SW480 (cell line): ENCODE results near the gene ELAVL1.
A peak's percentile ranks its signal among the peaks of the same experiment; 100 is the strongest.
"Not testable (repeated sequence)": the region's sequence is repeated elsewhere in the genome, so short reads cannot be mapped to it uniquely, and the experiment has no call there.

Source experiments
- DNase-seq: peaks from one replicate; pipeline ENCODE4 v3.0.0-alpha.2; 2016; ENCODE audit warnings: low spot score

ELAVL1 gene

DNA sequence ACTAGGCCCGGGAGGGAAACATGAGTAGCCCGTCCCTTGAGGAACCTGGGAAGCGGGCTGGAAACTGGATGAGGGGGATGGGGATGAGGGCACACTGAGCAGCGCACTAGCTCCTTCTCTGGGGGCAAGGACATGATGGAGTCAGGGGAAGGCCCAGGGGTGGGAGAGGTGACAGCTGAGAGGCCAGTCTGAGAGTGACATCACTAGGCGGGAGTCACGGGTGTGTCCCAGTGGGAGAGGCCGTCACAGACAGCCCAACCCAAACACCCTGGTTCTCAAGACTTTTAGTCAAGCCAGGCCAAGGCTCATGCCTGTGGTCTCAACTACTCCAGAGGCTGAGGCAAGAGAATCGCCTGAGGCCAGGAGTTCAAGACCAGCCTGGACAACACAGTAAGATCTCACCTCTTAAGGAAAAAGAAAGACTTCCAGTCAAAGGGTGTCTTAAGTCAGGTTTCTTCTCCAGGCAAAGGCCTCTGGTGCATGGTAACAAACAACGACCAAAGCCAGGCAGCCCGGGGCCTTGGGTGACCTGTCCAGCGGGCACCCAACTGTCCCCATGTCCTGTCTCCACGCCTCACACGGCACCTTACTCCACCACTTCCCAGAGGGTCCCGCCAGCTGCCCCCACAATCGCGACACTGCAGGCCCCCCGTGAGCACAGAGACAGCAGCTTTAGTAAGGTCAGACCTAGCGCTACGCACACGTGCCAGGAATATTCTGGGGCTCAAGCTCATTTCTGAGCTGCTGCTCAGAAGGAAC is 36.5 kb downstream of the ELAVL1 start:
- no peak for DNase-seq

GRCh38 chr19:7968008-7968795 is 37.2 kb downstream of the ELAVL1 start:
- DNase-seq: no peak

DNA sequence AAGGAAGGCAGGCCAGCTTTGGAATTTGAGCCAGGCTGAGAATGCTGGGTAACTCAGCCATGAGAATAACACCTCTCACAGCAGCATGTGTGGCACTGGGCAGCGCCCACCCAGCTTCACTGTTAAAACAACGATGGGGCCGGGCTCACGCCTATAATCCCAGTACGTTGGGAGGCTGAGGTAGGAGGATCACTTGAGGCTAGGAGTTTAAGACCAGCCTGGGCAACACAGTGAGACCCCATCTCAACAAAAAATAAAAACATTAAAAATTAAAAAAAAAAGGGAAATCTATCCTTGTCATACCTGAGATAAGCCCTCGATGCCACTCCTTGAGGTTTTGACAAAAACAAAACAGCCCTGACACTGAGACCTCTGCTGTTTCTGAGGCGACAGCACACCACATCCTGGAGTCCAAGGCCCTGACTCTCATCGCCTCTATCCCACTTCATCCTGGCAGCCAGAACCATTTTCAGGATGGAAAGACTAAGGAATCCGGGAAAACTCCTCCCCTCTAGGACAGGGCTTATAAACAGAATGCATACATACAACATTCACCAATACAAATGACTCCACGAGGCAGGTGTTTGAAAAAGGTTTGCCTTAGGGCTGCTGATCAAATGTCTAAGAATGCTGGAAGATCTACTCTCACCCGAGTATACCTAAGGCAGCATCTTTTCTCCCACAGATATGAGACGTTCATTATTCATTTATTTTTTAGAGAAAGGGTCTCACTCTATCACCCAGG is 39.3 kb downstream of the ELAVL1 start:
- DNase-seq: no peak

GRCh38 chr19:7965259-7965841 is 40.1 kb downstream of the ELAVL1 start:
- no peak for DNase-seq

DNA sequence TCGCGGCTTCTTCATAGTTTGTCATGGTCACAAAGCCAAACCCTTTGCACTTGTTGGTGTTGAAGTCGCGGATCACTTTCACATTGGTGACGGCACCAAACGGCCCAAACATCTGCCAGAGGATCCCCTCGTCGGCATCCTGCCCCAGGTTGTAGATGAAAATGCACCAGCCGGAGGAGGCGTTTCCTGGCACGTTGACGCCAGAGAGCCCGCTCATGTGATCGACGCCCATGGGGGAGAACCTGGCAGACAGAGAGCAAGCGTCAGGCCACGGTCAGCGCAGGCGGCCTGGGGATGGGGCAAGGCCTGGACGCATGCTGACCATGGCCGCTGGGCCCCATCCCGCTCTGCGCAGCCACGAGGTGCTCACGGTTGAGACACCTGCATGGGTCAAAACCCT is 41.9 kb downstream of the ELAVL1 start:
- DNase-seq: no peak

DNA sequence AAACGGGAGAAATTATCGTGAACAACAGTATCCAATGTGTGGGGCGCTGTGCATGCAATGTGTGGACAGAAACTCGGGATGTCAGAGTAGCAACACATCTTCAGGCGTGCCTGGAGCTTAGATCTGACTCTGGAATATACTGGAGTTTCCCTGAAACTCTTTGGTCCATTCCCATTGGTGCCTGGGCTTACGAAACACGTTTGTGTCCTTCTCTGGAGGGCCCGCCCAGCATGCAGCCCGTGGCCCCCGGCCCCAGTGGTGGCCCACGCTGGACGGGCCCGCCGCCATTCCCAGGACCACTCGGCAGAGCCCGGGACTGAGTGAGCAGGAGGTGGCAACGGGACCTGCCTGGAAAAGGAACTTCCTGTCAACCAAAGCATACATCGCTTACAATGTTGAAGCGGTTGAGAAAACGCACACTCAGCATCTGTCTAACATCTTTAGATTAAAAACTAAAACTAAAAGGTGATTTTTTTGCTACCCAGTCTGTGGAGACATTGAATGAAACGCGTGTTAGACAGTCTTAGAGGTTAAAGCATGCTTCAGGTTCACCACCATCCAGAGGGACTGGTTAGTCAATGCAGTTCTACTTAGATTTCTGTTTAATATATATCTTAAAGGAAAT is 42.7 kb downstream of the ELAVL1 start:
- no peak for DNase-seq

DNA sequence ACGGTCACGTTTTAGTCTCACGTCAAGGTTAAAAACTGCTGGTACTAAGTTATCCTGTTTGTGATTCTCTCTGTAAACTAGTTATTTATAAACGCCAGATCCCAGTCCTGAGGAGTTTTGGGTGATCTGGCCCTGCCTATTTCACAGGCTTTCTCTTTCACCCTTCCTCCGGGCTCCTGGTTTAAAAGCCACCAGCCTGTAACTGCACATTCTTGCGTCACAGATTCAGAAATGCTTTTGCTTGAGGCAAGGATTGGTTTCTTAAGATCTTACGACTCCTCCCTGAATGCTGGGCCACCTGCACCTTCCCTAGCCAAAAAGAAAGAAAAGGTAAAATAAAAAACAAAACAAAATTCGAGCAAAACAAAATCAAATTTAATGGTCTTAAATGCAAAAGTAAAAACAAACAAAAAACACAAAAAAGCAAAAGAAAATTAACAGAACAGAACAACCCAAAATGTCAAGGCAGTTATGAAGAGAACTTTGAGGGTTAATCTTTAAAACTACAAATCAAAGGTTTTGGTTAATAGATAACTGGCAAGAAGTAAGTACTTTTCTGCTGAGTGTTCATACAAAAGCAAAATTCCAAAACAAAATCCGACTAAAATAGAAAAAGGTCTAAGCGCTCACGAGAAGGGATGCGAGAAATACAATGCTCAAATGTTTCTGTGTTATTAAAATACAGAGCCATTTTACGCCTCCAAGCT is 43.4 kb downstream of the ELAVL1 start:
- no peak for DNase-seq

- not testable (repeated sequence) for DNase-seq
These were observed 44.4 kb downstream of the ELAVL1 start for GRCh38 chr19:7961082-7961481.

DNA sequence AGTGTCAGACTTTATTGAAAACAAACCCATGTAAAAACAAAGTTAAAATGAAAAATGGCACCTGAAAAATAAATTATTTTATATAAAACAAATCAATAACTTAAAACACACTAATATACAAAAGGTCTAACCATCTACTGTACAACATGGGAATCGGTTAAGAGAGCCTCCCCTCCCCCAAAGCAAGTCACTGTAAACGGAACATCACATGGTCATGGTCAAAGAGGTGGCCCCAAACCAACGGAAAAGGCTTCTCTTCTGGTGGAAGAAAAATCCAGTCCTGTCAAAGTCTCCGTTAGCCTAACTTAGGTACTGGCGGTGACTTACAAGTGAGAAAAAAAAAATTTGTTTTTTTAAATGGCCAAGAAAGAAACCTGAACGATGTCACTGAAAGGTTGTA is 46.2 kb downstream of the ELAVL1 start:
- no peak for DNase-seq

DNA sequence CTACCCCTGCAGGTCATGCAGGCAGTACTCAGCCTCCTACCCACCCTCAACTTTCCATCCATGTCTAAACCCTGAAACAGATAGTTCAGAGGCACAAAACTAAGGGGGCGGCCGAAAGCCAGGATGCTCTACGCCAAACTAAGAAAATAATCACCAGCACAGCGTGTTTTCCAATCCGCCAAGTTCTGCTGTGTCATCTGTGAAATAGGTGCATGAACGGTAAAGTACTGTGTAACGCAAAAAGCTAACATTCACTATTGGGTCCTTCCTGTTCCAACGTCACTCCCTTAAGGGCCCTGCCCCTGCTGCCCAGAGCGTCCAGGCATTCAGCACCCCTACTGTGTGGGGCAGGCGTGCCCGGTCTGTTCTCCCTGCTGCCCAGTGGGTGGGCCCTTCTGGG is 49.7 kb downstream of the ELAVL1 start:
- DNase-seq: no peak

DNA sequence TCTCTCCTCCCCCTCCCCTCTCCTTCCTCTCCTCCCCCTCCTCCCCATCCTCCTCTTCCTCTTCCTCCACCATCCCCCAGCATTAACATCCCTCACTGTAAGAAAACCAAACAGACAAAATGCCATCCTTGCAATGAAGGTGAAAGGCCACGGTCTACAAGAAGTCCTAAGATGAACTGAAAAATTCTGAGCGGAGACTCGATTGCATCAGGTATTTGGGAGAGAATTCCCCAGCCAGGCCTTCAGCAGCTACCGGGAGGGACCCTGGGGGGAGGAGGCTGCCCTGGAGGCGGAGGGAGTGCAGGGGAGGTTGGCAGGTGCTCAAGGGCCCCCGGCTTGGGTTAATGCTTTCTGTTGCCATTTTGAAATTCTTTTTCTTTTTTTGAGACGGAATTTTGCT is 51.9 kb downstream of the ELAVL1 start:
- DNase-seq: no peak

- DNase-seq: no peak
These were observed 52.4 kb downstream of the ELAVL1 start for GRCh38 chr19:7953060-7953459.

DNA sequence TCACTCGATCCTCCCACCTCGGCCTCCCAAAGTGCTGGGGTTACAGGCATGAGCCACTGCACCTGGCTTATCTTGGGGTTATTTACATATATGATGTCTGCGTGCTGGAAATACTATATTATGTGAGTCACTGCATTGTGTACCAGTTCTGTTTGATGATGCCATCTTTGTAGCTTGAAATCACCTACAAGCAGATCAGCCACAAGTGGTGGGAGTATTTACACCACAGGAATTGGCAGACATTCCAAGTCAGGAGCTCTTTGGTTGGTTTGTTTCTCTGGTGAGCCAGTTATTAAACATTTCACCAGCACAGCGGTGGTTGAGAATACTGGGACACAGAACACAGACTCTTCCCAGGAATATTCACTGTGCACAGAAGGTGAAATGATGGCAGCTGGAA is 57.5 kb downstream of the ELAVL1 start:
- peak; percentile 49 for DNase-seq

DNA sequence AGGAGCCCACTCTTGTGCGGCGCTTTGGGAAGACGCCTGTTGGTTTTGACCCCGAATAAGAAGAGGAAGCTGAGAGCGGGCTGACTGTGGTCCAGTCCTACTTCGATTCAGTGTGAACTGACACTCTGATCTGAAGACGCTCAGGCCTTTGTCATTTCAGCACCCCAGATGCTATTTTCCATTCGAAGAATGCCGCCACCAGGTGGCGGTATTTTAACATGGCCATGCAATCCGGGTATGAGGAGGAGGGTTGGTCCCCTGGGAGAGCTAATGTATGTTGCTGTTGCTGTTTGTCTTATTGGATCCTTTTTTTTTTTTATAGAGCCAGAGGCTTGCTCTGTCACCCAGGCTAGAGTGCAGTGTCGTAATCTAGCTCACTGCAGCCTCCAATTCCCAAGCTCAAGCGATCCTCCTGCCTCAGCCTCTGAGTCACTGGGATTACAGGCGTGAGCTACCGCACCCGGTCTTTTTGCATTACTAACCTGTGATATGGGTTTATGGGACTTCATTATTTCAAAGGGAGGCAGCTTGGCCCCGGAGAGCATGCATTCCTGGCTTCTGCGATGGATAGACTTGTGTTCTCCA is 61.2 kb downstream of the ELAVL1 start:
- DNase-seq: peak; percentile 90

DNA sequence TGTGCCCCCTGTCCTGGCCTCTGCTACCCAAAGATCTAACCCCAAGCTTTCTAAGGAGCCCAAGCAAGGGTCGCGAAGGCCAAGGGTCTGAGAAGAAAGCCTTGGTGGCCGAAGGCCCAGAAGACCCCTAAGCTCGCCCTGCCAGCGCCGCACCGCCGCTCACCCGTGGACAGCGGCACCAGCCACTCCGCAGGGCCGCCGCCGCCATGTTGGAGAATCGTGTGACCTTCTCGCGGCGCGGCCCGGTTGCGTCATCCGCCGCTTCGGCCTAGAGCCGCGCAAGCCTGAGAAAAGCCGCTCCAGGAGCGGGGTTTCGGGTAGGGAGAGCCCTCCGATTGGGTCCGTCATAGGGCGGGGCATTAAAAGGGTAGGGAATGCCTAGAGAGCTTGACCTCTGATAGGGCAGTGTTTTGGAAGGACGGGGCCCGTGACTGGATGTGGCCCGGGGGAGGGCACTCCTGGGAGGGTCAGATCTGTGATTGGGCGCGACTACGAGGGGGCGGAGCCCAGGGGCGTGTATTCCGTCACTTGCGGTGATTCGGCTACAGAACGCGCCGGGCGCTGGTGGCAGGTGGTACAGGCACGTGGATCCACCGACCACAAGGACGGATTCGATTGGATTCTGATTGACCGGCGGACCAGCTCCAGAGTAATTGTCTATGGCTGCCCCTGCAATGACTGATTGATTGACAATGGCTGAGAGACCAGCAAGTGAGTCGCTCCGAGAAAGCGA is 61.8 kb downstream of the ELAVL1 start, which contains the start of gene TIMM44:
TIMM44 (minus strand) TSS at position 223 of the 733 bp plus-strand sequence; CDS start at position 208, 15 bp downstream.
- peak; percentile 100 for DNase-seq

GRCh38 chr19:7942981-7943443 is 62.4 kb downstream of the ELAVL1 start:
- no peak for DNase-seq

DNA sequence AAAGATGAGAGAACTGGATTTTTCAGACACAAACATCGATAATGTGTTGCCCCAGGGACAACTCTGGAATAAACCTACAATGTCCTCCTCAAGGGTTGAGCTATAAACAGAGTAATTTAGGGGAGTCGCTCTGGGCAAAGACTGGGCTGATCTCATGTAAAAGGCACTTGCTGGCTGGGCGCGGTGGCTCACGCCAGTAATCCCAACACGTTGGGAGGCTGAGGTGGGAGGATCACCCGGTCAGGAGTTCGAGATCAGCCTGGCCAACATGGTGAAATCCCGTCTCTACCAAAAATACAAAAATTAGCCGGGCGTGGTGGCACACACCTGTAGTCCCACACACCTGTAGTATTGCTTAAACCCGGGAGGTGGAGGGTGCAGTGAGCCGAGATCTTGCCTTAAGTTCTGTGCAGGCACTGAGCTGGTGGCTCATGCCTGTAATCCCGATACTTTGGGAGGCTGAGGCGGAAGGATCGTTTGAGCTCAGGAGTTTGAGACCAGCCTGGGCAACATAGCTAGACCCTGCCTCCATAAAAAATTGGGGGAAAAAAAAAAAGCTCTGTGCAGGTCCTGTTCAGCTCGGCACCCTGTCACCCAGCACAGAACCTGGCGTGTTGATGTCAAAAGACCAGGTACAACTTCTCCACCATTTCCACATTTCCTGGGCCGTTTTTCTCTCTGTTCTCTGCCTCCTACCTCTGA is 63.4 kb downstream of the ELAVL1 start:
- no peak for DNase-seq

DNA sequence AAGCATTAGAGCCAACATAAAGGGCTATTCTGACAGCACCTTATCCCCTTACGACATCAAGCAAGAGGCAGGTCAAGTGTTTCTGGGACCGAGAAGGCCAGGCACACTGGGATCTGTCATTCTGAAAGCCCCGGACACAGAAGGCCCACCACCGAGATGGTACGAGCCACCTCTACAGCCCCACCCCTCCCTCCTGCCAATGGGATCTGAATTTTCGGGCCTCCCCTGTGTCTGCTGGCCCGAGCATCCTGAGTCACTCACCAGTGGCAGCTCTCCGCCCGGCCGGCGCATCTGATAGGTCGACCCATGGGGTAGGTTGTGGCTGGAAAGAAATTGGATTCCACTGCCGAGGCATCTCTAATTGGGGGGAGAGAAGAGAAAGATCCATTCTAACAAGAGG is 64.6 kb downstream of the ELAVL1 start:
- no peak for DNase-seq

- no peak for DNase-seq
These were observed 70.7 kb downstream of the ELAVL1 start for GRCh38 chr19:7934766-7935165.
